H9 (cell line): Measurements from ENCODE around the gene PFDN4. TPM values are rescaled to one million over a fixed set of nuclear protein-coding genes. Genes with fewer than 3 reads are reported as not detected.

Experiments
- DNase-seq: peaks from one replicate; pipeline ENCODE4 v3.0.0-alpha.2; 2017
- H2AFZ ChIP-seq: one replicate; pipeline ENCODE4 v1.6.1; 2013; ENCODE audit warnings: mild to moderate bottlenecking, low read length, control low read depth, moderate library complexity
- H2AK5ac ChIP-seq: 2 replicates; pipeline ENCODE4 v1.6.1; 2013; ENCODE audit warnings: low read length, control low read depth, mixed read lengths; ENCODE audit not compliant: insufficient read length
- H2BK120ac ChIP-seq: one replicate; pipeline ENCODE4 v1.6.1; 2013; ENCODE audit warnings: low read depth, mild to moderate bottlenecking, low read length, control low read depth, inconsistent platforms; ENCODE audit not compliant: poor library complexity, severe bottlenecking
- H2BK12ac ChIP-seq: 2 replicates; pipeline ENCODE4 v1.6.1; 2013; ENCODE audit warnings: low read length, control low read depth, mixed read lengths, low read depth; ENCODE audit not compliant: insufficient read length
- H2BK15ac ChIP-seq: 2 replicates; pipeline ENCODE4 v1.6.1; 2013; ENCODE audit warnings: low read depth, low read length, control low read depth
- H2BK20ac ChIP-seq: one replicate; pipeline ENCODE4 v1.6.1; 2013; ENCODE audit warnings: low read depth, mild to moderate bottlenecking, low read length, control low read depth, inconsistent platforms; ENCODE audit not compliant: poor library complexity, severe bottlenecking
- H2BK5ac ChIP-seq: 2 replicates; pipeline ENCODE4 v1.6.1; 2013; ENCODE audit warnings: low read length, control low read depth, mixed read lengths; ENCODE audit not compliant: insufficient read length
- H3K14ac ChIP-seq: 2 replicates; pipeline ENCODE4 v1.6.1; 2013; ENCODE audit warnings: low read length, control low read depth; ENCODE audit not compliant: insufficient read depth
- H3K18ac ChIP-seq: 2 replicates; pipeline ENCODE4 v1.6.1; 2013; ENCODE audit warnings: low read depth, mild to moderate bottlenecking, mixed read lengths, low read length, control low read depth; ENCODE audit not compliant: insufficient read length
- H3K23ac ChIP-seq: 2 replicates; pipeline ENCODE4 v1.6.1; 2013; ENCODE audit warnings: low read length, control low read depth, mixed read lengths, low read depth; ENCODE audit not compliant: insufficient read length
- H3K23me2 ChIP-seq: 2 replicates; pipeline ENCODE4 v1.6.1; 2013; ENCODE audit warnings: low read depth, mild to moderate bottlenecking, mixed read lengths, low read length, control low read depth; ENCODE audit not compliant: insufficient read length, poor library complexity, severe bottlenecking
- H3K27ac ChIP-seq: 2 replicates; pipeline ENCODE4 v1.5.1; 2013; ENCODE audit warnings: low read length, control low read depth, mixed read lengths, low read depth; ENCODE audit not compliant: insufficient read length
- H3K27me3 ChIP-seq: 2 replicates; pipeline ENCODE4 v1.6.1; 2013; ENCODE audit warnings: low read length, control low read depth, inconsistent platforms; ENCODE audit not compliant: insufficient read depth
- H3K4ac ChIP-seq: 2 replicates; pipeline ENCODE4 v1.6.1; 2013; ENCODE audit warnings: low read depth, mild to moderate bottlenecking, control low read depth, inconsistent platforms, low read length, moderate library complexity
- H3K4me1 ChIP-seq: 2 replicates; pipeline ENCODE4 v1.6.1; 2013; ENCODE audit warnings: low read length, control low read depth, inconsistent platforms; ENCODE audit not compliant: insufficient read depth
- H3K4me2 ChIP-seq: 2 replicates; pipeline ENCODE4 v1.6.1; 2013; ENCODE audit warnings: low read length, control low read depth, mixed read lengths; ENCODE audit not compliant: insufficient read length, insufficient read depth
- H3K56ac ChIP-seq: 2 replicates; pipeline ENCODE4 v1.6.1; 2013; ENCODE audit warnings: low read depth, mild to moderate bottlenecking, mixed read lengths, low read length, control low read depth; ENCODE audit not compliant: insufficient read length
- H3K79me1 ChIP-seq: 2 replicates; pipeline ENCODE4 v1.6.1; 2013; ENCODE audit warnings: low read depth, mild to moderate bottlenecking, moderate library complexity, low read length, control low read depth, inconsistent platforms; ENCODE audit not compliant: insufficient read depth, poor library complexity, severe bottlenecking
- H3K79me2 ChIP-seq: 2 replicates; pipeline ENCODE4 v1.6.1; 2013; ENCODE audit warnings: low read length, control low read depth, inconsistent platforms; ENCODE audit not compliant: insufficient read depth
- H3K9ac ChIP-seq: 2 replicates; pipeline ENCODE4 v1.6.1; 2013; ENCODE audit warnings: low read length, control low read depth, mixed read lengths; ENCODE audit not compliant: insufficient read length; ENCODE audit errors: extremely low read depth
- H3K9me3 ChIP-seq: one replicate; pipeline ENCODE4 v1.6.1; 2013; ENCODE audit warnings: low read depth, low read length, inconsistent platforms; ENCODE audit not compliant: control insufficient read depth
- H3T11ph ChIP-seq: one replicate; pipeline ENCODE4 v1.6.1; 2013; ENCODE audit warnings: mild to moderate bottlenecking, low read length, control low read depth, inconsistent platforms
- H4K20me1 ChIP-seq: one replicate; pipeline ENCODE4 v1.6.1; 2013; ENCODE audit not compliant: control insufficient read depth, insufficient read length, insufficient read depth
- H4K5ac ChIP-seq: 2 replicates; pipeline ENCODE4 v1.6.1; 2013; ENCODE audit warnings: low read depth, mild to moderate bottlenecking, mixed read lengths, low read length, control low read depth; ENCODE audit not compliant: insufficient read length
- H4K8ac ChIP-seq: replicated peaks from 2 replicates; pipeline ENCODE4 v1.6.1; 2013; ENCODE audit warnings: low read length, control low read depth, mixed read lengths, low read depth; ENCODE audit not compliant: insufficient read length
- H4K91ac ChIP-seq: 2 replicates; pipeline ENCODE4 v1.6.1; 2013; ENCODE audit warnings: low read depth, mild to moderate bottlenecking, moderate library complexity, mixed read lengths, low read length, control low read depth; ENCODE audit not compliant: insufficient read length
- H3K27ac Mint-ChIP-seq, 3 experiments: 2 replicates in 2 of 3; 3 replicates in 1 of 3; pipeline ENCODE4 v1.8.0; 2020 to 2021; ENCODE audit warnings: mixed read lengths in 3 of 3, mild to moderate bottlenecking in 1 of 3, moderate library complexity in 1 of 3
- H3K27me3 Mint-ChIP-seq: 2 replicates; pipeline ENCODE4 v1.8.0; 2021; ENCODE audit warnings: low read depth, mild to moderate bottlenecking, moderate library complexity, mixed read lengths
- H3K36me3 Mint-ChIP-seq, 3 experiments: 2 replicates in 2 of 3; 3 replicates in 1 of 3; pipeline ENCODE4 v1.8.0; 2020 to 2021; ENCODE audit warnings: low read depth in 3 of 3, mixed read lengths in 3 of 3; ENCODE audit not compliant: insufficient read depth in 1 of 3
- H3K4me1 Mint-ChIP-seq, 2 experiments: 2 replicates each; pipeline ENCODE4 v1.8.0; 2020; ENCODE audit warnings: mixed read lengths in 2 of 2
- H3K4me3 Mint-ChIP-seq, 2 experiments: 2 replicates in 1 of 2; 3 replicates in 1 of 2; pipeline ENCODE4 v1.8.0; 2020 to 2021; ENCODE audit warnings: mild to moderate bottlenecking in 2 of 2, mixed read lengths in 2 of 2, moderate library complexity in 1 of 2
- H3K9me3 Mint-ChIP-seq, 2 experiments: 2 replicates in 1 of 2; 3 replicates in 1 of 2; pipeline ENCODE4 v1.8.0; 2020; ENCODE audit warnings: mild to moderate bottlenecking in 2 of 2, mixed read lengths in 2 of 2, moderate library complexity in 1 of 2
- WGBS: extraction: QIAGEN DNeasy Blood & Tissue Kit; methylation state at CpG from one replicate; pipeline ENCODE4 v1.1.7; 2013; ENCODE audit warnings: missing lambda C conversion rate, low lambda C conversion rate, mixed read lengths; ENCODE audit not compliant: insufficient read length; ENCODE audit errors: extremely low coverage; 5-methylcytosine and 5-hydroxymethylcytosine counted together
- total RNA-seq: library from RNA; stranded (reverse); gene quantifications from 2 replicates; pipeline ENCODE4 v1.2.1, GENCODE V29; 2021
- TF ChIP-seq, protein P1 (sequence below): fragments of 200-600 bp; sonication (generic); conservative IDR thresholded peaks from 3 replicates; pipeline ENCODE4 v1.8.0; 2021; ENCODE audit warnings: antibody characterized with exemption, mild to moderate bottlenecking

PFDN4 gene
- total RNA-seq, 1 experiment from 2014 or later = 73.6 TPM

DNA sequence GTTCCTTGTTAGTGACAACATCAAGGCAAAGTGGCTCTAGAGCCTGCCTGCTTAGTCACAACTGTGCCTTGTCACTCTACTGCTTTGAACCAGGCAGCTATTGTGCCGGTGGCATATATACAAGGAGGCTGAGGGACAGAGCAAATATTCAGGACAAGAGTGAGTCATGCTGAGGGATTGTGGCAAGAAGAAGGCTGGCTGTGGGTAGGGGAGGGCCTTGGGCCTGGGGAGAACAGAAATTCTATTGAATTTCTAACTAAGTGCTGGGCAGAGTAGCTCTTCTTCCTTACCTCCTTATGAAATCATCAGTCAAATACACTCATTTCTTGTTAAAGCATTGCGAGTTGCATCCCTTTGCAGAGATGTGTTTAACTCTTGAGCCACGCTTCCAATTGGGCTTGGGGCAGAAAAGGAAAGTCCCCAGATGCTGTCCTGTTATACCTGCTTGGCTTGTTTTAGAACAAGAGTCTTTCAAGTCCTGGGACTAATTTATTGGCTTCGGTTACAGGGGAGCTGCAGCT, 59.7 kb downstream of the PFDN4 start:
- no peak overlapping the region for H3K4me3 Mint-ChIP-seq
- peak; percentile 35 for DNase-seq
- H3K56ac ChIP-seq = no peak overlapping the region
- H3T11ph ChIP-seq = no peak overlapping the region
- no peaks in the 10 kb centered on the region for H3K79me1 ChIP-seq
- H3K23me2 ChIP-seq = no peaks in the 10 kb centered on the region
- no peak overlapping the region for H4K5ac ChIP-seq
- H2AK5ac ChIP-seq = no peak overlapping the region
- H3K9me3 ChIP-seq = no peaks in the 10 kb centered on the region
- no CpG with 5 or more reads among the region's 4 CpGs for WGBS
- H2BK12ac ChIP-seq = no peak overlapping the region
- no peak overlapping the region for H3K4ac ChIP-seq
- no peak overlapping the region for H3K27ac ChIP-seq
- peaks cover 0 to 2% of the 10 kb centered on the region in 2 experiments; a peak in 2 of 5 replicates for H3K9me3 Mint-ChIP-seq
- peaks cover 31 to 32% of the 10 kb centered on the region in 2 experiments for H3K4me1 Mint-ChIP-seq
- no peak overlapping the region for H2AFZ ChIP-seq
- no peak overlapping the region for H2BK120ac ChIP-seq
- H3K14ac ChIP-seq = no peak overlapping the region
- peaks cover 7% of the 10 kb centered on the region; the same call in 1 of the 2 replicates for H3K4me1 ChIP-seq
- no peak overlapping the region for H4K91ac ChIP-seq
- TF ChIP-seq, protein P1, sequence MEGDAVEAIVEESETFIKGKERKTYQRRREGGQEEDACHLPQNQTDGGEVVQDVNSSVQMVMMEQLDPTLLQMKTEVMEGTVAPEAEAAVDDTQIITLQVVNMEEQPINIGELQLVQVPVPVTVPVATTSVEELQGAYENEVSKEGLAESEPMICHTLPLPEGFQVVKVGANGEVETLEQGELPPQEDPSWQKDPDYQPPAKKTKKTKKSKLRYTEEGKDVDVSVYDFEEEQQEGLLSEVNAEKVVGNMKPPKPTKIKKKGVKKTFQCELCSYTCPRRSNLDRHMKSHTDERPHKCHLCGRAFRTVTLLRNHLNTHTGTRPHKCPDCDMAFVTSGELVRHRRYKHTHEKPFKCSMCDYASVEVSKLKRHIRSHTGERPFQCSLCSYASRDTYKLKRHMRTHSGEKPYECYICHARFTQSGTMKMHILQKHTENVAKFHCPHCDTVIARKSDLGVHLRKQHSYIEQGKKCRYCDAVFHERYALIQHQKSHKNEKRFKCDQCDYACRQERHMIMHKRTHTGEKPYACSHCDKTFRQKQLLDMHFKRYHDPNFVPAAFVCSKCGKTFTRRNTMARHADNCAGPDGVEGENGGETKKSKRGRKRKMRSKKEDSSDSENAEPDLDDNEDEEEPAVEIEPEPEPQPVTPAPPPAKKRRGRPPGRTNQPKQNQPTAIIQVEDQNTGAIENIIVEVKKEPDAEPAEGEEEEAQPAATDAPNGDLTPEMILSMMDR = no peak
- no peak overlapping the region for H2BK15ac ChIP-seq
- no peaks in the 10 kb centered on the region for H3K36me3 Mint-ChIP-seq
- H4K20me1 ChIP-seq = no peaks in the 10 kb centered on the region
- no peak overlapping the region for H3K9ac ChIP-seq
- H2BK20ac ChIP-seq = no peak overlapping the region
- H3K27me3 ChIP-seq = no peaks in the 10 kb centered on the region
- no peak overlapping the region for H4K8ac ChIP-seq
- H3K79me2 ChIP-seq = no peaks in the 10 kb centered on the region
- H3K18ac ChIP-seq = no peak overlapping the region
- no peak overlapping the region for H3K23ac ChIP-seq
- peak overlapping the region in 1 of 3 experiments; percentile 45; a peak in 3 of 7 replicates for H3K27ac Mint-ChIP-seq
- H2BK5ac ChIP-seq = no peak overlapping the region
- no peak overlapping the region for H3K4me2 ChIP-seq
- no peaks in the 10 kb centered on the region for H3K27me3 Mint-ChIP-seq
